ENCODE results near the gene UGT1A8.
A peak's percentile ranks its signal among the peaks of the same experiment; 100 is the strongest.
"Not testable (repeated sequence)": the region's sequence is repeated elsewhere in the genome, so short reads cannot be mapped to it uniquely, and the experiment has no call there.

Gene UGT1A8

DNA sequence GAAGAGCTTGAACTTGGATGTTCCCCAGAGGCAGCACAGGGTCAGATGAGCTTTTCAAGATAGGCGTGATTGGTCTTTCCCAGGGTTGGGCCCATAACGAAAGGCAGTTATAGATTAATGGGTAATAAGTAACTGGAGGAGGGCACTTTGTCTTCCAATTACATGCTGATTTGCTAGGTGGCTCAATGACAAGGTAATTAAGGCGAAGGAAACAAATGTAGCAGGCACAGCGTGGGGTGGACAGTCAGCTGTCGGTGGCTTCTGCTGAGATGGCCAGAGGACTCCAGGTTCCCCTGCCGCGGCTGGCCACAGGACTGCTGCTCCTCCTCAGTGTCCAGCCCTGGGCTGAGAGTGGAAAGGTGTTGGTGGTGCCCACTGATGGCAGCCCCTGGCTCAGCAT is 101.1 kb downstream of the UGT1A8 start, which contains the start of gene UGT1A4:
Gene UGT1A4 (plus strand): TSS at position 185 of the 400 bp plus-strand sequence. CDS start 85 bp downstream, at position 270.
- no peaks in the 10 kb centered on the region for H3K36me3 Mint-ChIP-seq (ENCODE audit: low read depth)
- peak within 1 kb of the TSS; percentile 5 for H3K27ac Mint-ChIP-seq
- no peak within 1 kb of the TSS for H3K4me3 Mint-ChIP-seq
- peaks cover 25% of the 10 kb centered on the region for H3K27me3 Mint-ChIP-seq (ENCODE audit: low read depth, poor library complexity)
- no peak for DNase-seq
- peaks cover 6% of the 10 kb centered on the region for H3K9me3 Mint-ChIP-seq
- TF ChIP-seq, protein P1, sequence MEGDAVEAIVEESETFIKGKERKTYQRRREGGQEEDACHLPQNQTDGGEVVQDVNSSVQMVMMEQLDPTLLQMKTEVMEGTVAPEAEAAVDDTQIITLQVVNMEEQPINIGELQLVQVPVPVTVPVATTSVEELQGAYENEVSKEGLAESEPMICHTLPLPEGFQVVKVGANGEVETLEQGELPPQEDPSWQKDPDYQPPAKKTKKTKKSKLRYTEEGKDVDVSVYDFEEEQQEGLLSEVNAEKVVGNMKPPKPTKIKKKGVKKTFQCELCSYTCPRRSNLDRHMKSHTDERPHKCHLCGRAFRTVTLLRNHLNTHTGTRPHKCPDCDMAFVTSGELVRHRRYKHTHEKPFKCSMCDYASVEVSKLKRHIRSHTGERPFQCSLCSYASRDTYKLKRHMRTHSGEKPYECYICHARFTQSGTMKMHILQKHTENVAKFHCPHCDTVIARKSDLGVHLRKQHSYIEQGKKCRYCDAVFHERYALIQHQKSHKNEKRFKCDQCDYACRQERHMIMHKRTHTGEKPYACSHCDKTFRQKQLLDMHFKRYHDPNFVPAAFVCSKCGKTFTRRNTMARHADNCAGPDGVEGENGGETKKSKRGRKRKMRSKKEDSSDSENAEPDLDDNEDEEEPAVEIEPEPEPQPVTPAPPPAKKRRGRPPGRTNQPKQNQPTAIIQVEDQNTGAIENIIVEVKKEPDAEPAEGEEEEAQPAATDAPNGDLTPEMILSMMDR (IDR thresholded peaks at IDR 0.05) = no peak
- no peaks in the 10 kb centered on the region for H3K4me1 Mint-ChIP-seq

DNA sequence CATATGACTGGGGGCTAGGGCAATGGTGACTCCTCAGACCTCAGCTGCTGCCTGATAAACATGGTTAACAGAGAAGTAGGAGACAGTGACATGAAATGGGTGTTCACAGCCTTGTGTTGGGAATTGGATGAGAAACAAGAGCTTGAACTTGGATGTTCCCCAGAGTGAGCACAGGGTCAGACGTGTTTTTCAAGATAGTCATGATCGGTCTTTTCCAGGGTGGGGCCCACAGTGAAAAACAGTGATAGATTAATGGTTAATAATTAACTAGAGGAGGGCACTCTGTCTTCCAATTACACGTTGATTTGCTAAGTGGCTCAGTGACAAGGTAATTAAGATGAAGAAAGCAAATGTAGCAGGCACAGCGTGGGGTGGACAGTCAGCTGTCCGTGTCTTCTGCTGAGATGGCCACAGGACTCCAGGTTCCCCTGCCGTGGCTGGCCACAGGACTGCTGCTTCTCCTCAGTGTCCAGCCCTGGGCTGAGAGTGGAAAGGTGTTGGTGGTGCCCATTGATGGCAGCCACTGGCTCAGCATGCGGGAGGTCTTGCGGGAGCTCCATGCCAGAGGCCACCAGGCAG is 111.4 kb downstream of the UGT1A8 start, which contains the start of gene UGT1A3:
Gene UGT1A3 (plus strand): TSS at position 320 of the 579 bp plus-strand sequence. CDS start 85 bp downstream, at position 405.
- peaks cover 11% of the 10 kb centered on the region for H3K9me3 Mint-ChIP-seq
- H3K4me3 Mint-ChIP-seq = no peak within 1 kb of the TSS
- H3K27me3 Mint-ChIP-seq (ENCODE audit: low read depth, poor library complexity) = peaks cover 25% of the 10 kb centered on the region
- no peaks in the 10 kb centered on the region for H3K36me3 Mint-ChIP-seq (ENCODE audit: low read depth)
- H3K27ac Mint-ChIP-seq = no peak within 1 kb of the TSS
- no peak for DNase-seq
- H3K4me1 Mint-ChIP-seq = no peaks in the 10 kb centered on the region
- TF ChIP-seq, protein P1 (IDR thresholded peaks at IDR 0.05) = no peak

DNA sequence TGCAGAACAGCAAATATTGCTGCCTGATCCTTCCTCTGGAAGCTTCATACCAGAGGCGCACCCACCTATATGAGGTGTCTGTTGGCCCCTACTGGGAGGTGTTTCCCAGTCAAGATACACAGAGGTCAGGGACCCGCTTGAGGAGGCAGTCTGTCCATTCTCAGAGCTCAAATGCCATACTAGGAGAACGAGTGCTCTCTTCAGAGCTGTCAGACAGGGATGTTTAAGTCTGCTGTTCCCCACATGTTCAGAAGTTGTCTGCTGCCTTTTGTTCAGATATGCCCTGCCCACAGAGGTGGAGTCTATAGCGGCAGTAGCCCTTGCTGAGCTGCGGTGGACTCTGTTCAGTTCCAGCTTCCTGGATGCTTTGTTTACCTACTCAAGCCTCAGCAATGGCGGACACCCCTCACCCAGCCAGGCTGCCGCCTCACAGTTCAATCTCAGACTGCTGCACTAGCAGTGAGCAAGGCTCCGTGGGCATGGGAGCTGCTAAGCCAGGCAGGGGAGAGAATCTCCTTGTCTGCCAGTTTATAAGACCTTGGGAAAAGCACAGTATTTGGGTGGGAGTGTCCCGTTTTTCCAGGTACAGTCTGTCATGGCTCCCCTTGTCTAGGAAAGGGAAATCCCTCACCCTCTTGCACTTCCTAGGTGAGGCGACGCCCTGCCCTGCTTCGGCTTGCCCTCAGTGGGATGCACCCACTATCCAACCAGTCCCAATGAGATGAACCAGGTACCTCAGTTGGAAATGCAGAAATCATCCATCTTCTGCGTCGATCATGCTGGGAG is 119.6 kb downstream of the UGT1A8 start:
- not testable (repeated sequence) for H3K36me3 Mint-ChIP-seq (ENCODE audit: low read depth); DNase-seq; H3K4me3 Mint-ChIP-seq; H3K27ac Mint-ChIP-seq; H3K4me1 Mint-ChIP-seq
- peaks cover 27% of the 10 kb centered on the region for H3K27me3 Mint-ChIP-seq (ENCODE audit: low read depth, poor library complexity)
- H3K9me3 Mint-ChIP-seq = peaks cover 14% of the 10 kb centered on the region

DNA sequence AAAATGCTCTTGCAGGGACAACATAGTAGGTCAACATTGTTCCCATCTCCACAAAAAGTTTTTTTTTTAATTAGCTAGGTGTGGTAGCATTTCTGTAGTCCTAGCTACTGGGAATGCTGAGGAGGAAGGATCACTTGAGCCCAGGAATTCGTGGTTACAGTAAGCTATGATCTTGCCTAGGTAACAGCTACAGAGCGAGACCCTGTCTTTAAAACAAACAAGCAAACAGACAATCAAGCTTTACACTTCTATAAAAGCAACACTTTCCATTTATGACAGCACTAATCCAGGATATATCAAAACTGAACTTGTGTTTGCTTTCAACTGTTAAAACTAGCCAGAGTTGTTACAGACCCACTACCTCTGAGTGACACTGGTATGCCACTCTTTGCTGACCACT is 123.4 kb downstream of the UGT1A8 start:
- H3K4me1 Mint-ChIP-seq = no peaks in the 10 kb centered on the region
- DNase-seq = no peak
- H3K27ac Mint-ChIP-seq = no peak overlapping the region
- peaks cover 24% of the 10 kb centered on the region for H3K27me3 Mint-ChIP-seq (ENCODE audit: low read depth, poor library complexity)
- peaks cover 14% of the 10 kb centered on the region for H3K9me3 Mint-ChIP-seq
- TF ChIP-seq, protein P1 (IDR thresholded peaks at IDR 0.05) = no peak
- H3K4me3 Mint-ChIP-seq = no peak overlapping the region
- no peaks in the 10 kb centered on the region for H3K36me3 Mint-ChIP-seq (ENCODE audit: low read depth)

DNA sequence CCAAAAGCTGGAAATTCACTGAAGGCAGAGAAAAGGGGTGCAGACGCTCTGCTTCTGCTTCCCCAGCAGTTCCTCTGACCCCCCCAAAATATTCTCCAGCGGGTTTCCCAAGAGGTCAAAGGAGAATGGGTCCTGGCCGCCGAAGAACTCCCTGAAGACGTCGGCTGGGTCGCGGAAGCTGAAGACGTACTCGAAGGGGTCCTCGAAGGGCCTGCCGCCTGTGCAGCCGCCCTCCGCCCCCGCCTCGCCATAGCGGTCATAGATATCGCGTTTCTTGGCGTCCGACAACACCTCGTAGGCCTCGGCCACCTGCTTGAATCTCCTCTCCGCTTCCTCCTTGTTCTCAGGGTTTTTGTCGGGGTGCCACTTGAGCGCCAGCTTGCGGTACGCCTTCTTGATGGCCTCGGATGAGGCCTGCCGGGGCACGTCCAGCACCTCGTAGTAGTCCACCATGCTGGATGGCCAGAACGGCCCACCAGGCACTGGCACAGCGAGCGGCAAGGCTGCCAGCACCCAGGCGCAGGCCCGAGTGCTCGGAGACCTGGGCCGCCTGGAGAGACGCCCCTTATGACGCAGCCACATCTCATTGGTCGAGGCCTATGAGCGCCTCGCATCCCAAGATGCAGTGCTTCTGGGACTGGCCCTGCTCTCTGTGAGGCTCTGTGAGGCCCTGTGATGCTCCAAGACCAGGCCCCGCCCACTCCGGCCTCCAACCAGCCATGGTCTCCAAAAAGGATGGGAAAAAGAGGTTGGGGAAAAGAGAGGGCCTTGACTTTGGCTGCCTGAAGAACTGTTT is 126.2 kb downstream of the UGT1A8 start:
- no peak for DNase-seq
- Mint-ChIP-seq H3K9me3 (peaks cover 6% of the 10 kb centered on the region), H3K4me1 (no peaks in the 10 kb centered on the region), H3K4me3 (no peak overlapping the region), H3K27ac (no peak overlapping the region), H3K36me3 (ENCODE audit: low read depth) (no peaks in the 10 kb centered on the region), H3K27me3 (ENCODE audit: low read depth, poor library complexity) (peaks cover 9% of the 10 kb centered on the region)
- TF ChIP-seq, protein P1 (IDR thresholded peaks at IDR 0.05) = no peak

All from nephron progenitor cell (in vitro differentiated cells).